Small intestine (tissue), 7 donors: ENCODE measurements around the gene HAVCR2. TPM values are rescaled to one million over a fixed set of nuclear protein-coding genes. Genes with fewer than 3 reads are reported as not detected.
"Not testable (repeated sequence)": the region's sequence is repeated elsewhere in the genome, so short reads cannot be mapped to it uniquely, and the experiment has no call there.

Experiments
- DNase-seq, 2 donors: peaks; one replicate each; pipeline versions ENCODE4 v3.0.0 to v3.0.0-alpha.2; 2013
- FAIRE-seq: peaks from 2 replicates; lab custom pipeline; 2012; peaks lifted over from hg19 to GRCh38; lab: Jason Lieb, UNC
- H3K27ac ChIP-seq, 3 donors: one replicate each; pipeline ENCODE4 v1.5.1; 2013; ENCODE audit warnings: low read length in 2 of 3, mild to moderate bottlenecking in 2 of 3, control low read depth in 1 of 3, inconsistent platforms in 1 of 3, low read depth in 1 of 3, moderate library complexity in 1 of 3
- H3K27me3 ChIP-seq, 3 donors: one replicate each; pipeline ENCODE4 v1.6.1; 2013; ENCODE audit warnings: low read length in 3 of 3, inconsistent platforms in 1 of 3; ENCODE audit not compliant: control insufficient read depth in 3 of 3, insufficient read depth in 3 of 3
- H3K36me3 ChIP-seq, 3 donors: one replicate each; pipeline ENCODE4 v1.6.1; 2013; ENCODE audit warnings: low read length in 3 of 3, inconsistent platforms in 1 of 3, low read depth in 1 of 3, mild to moderate bottlenecking in 1 of 3, moderate library complexity in 1 of 3; ENCODE audit not compliant: control insufficient read depth in 3 of 3, insufficient read depth in 2 of 3
- H3K4me1 ChIP-seq, 3 donors: one replicate each; pipeline ENCODE4 v1.6.1; 2013; ENCODE audit warnings: low read length in 2 of 3, inconsistent platforms in 1 of 3, low read depth in 1 of 3, mild to moderate bottlenecking in 1 of 3, moderate library complexity in 1 of 3; ENCODE audit not compliant: control insufficient read depth in 3 of 3, insufficient read depth in 2 of 3
- H3K4me3 ChIP-seq, 3 donors: one replicate each; pipeline ENCODE4 v1.5.1; 2013; ENCODE audit warnings: low read length in 3 of 3, control low read depth in 1 of 3, inconsistent platforms in 1 of 3, low read depth in 1 of 3, mild to moderate bottlenecking in 1 of 3, moderate library complexity in 1 of 3
- H3K9me3 ChIP-seq, 2 donors: one replicate each; pipeline ENCODE4 v1.6.1; 2013; ENCODE audit warnings: low read depth in 1 of 2, low read length in 1 of 2; ENCODE audit not compliant: control insufficient read depth in 2 of 2, insufficient read depth in 1 of 2
- WGBS, 3 donors: extraction: QIAGEN DNeasy Blood & Tissue Kit; methylation state at CpG; one replicate each; pipeline ENCODE4 v1.1.7; 2013; 5-methylcytosine and 5-hydroxymethylcytosine counted together
- polyA plus RNA-seq, 4 donors: library from polyadenylated mRNA; stranded (reverse) in 3 of 4; unstranded in 1 of 4; fragments of 200-250 nt in 3 of 4; fragments of 120-200 nt in 1 of 4; gene quantifications; one replicate each; pipeline versions ENCODE4 v1.2.1 to v1.2.3, GENCODE V29; 2013
- donor health status: healthy with polysubstance abuse.
- donor health status: control.
- donor health status: control.
- donor health status: Bipolar disorder and iron deficiency.
- donor health status: healthy.

Gene HAVCR2
- polyA plus RNA-seq, 4 donors: 0.45 to 3.0 (median 2.0) TPM

DNA sequence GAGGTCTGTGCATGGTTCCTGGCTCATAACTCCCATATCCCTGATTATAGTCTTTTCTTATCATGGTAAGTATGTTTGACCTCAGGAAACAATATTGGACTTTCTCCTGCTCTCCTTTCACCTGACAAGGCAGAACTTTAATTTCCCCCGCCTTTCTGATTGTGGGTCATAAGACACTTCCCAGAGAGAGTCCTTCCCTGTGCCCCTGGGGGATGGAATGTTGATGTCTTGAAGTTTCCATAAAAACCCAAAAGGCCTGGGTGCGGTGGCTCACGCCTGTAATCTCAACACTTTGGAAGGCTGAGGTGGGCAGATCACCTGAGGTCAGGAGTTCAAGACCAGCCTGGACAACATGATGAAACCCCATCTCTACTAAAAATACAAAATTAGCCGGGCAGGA lies 61.8 kb downstream of the HAVCR2 start:
- not testable (repeated sequence) for H3K27me3 ChIP-seq, FAIRE-seq, H3K27ac ChIP-seq, H3K9me3 ChIP-seq, H3K36me3 ChIP-seq, H3K4me3 ChIP-seq
- H3K4me1 ChIP-seq: peaks cover 0 to 16% (median 0%) of the 10 kb centered on the region in 3 donors
- WGBS, 3 donors: 71 to 87% (median 77%) methylated on average over 4 of the region's 4 CpGs
- DNase-seq: peak in 1 of 2 donors; percentile 66

DNA sequence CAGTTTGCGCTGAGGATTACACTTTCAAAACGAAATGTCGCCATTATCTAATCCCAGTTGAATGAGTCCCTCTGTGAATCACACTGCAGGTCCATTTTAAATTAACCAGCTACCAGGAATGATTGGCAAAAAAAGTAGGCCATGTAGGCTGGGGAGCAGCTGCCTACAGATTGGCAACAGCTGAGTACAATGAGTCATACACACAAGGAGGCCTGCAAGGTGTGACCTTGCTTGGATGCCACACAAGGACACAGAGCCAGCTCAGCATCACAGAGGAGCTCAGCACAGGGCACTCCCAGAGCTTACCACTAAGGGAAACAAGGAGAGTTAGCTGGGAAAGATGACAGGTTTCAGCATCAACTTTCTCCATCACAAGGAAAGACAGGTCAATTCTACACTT lies 62.8 kb downstream of the HAVCR2 start:
- Histone ChIP-seq H3K36me3 (no peaks in the 10 kb centered on the region), H3K27ac (no peak overlapping the region), H3K4me3 (no peak overlapping the region), H3K9me3 (peaks cover 0 to 2% of the 10 kb centered on the region in 2 donors), H3K4me1 (peaks cover 0 to 16% (median 0%) of the 10 kb centered on the region in 3 donors), H3K27me3 (no peaks in the 10 kb centered on the region)
- WGBS, 3 donors: 62 to 78% (median 74%) methylated on average over 3 of the region's 3 CpGs
- DNase-seq (peak in 1 of 2 donors; percentile 62), FAIRE-seq (no peak)

DNA sequence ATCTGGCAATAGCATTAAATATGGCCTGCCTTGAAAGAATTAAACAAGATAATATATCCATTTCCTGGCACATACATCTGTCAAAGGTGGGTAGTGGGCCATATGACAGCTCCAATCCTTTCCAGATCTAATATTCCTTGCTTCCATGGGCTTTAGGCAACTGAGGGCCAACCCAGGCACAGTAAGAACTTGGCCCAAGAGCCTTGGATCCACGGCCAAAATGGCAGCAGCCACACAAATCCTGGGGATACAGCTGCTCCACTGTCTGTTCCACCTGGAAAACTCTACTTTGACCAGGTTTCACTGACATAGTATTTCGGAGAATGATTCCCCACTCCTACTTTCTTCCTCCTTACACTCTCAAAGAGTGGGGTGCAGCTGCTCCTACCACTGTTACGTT lies 63.2 kb downstream of the HAVCR2 start:
- FAIRE-seq (no peak), DNase-seq (no peak)
- Histone ChIP-seq H3K27me3 (no peaks in the 10 kb centered on the region), H3K27ac (no peak overlapping the region), H3K36me3 (no peaks in the 10 kb centered on the region), H3K4me3 (no peak overlapping the region), H3K9me3 (peaks cover 0 to 2% of the 10 kb centered on the region in 2 donors), H3K4me1 (peaks cover 0 to 16% (median 0%) of the 10 kb centered on the region in 3 donors)
- 54 to 68% (median 66%) methylated on average over 3 of the region's 3 CpGs for WGBS, 3 donors

DNA sequence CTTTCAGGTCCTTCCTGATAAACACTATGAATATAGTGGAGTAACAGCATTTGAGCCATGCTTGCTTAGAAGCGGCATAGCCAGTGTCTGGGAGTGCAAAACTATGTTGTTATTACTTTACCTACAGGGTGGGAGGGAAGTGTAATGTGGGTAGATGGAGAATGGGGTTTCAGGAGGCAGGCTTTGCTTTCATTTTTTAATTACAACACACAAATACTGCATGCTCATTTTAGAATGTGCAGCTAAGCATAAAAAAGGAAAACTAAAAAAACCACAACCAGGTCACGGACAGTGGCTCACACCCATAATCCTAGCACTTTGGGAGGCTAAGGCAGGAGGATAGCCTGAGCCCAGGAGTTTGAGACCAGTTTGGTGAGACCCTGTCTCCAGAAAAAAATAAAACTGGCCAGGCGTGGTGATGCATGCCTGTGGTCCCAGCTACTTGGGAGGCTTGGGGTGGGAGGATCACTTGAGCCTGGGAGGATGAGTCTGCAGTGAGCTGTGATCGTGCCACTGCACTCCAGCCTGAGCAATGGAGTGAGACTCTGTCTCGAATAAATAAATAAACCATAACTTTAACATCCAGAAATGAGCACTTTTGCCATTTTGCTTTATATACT lies 70.2 kb downstream of the HAVCR2 start:
- DNase-seq (no peak), FAIRE-seq (no peak)
- H3K4me1 ChIP-seq: no peaks in the 10 kb centered on the region
- H3K4me3 ChIP-seq: no peak overlapping the region
- H3K9me3 ChIP-seq: no peaks in the 10 kb centered on the region
- 76 to 86% (median 86%) methylated on average over 5 of the region's 5 CpGs for WGBS, 3 donors
- no peaks in the 10 kb centered on the region for H3K36me3 ChIP-seq
- H3K27me3 ChIP-seq: no peaks in the 10 kb centered on the region
- H3K27ac ChIP-seq: no peak overlapping the region

Other genes starting within 250 kb of the HAVCR2 start
- under 1 TPM in 2 of 4 donors, not detected in 2; 0.43 to 0.51 TPM for gene TIMD4, start 145.8 kb downstream of the HAVCR2 start, polyA plus RNA-seq
- gene HAVCR1, start 49.9 kb downstream of the HAVCR2 start, polyA plus RNA-seq: 1 to 10 TPM in 1 of 4 donors, under 1 TPM in 1, not detected in 2; 0.10 to 1.4 TPM
- gene MED7, start 33.8 kb upstream of the HAVCR2 start, polyA plus RNA-seq: 10 to 100 TPM in 3 of 4 donors, 1 to 10 TPM in 1; 7.8 to 16.0 (median 12.3) TPM
- not detected for gene GARIN3, start 57.2 kb upstream of the HAVCR2 start, polyA plus RNA-seq
- gene ITK, start 71.8 kb upstream of the HAVCR2 start, polyA plus RNA-seq: 1 to 10 TPM in 3 of 4 donors, under 1 TPM in 1; 0.67 to 2.7 (median 1.4) TPM
- 10 to 100 TPM in 2 of 4 donors, 1 to 10 TPM in 2; 6.3 to 33.4 (median 10.3) TPM for gene CYFIP2, start 157.1 kb upstream of the HAVCR2 start, polyA plus RNA-seq